ENCODE results near the gene UNC45A. TPM values are rescaled to one million over a fixed set of nuclear protein-coding genes. Genes with fewer than 3 reads are reported as not detected.

The UNC45A gene
- total and polyA plus RNA-seq, 2 of the 8 experiments (the other 6 are each of a cell fraction or from before 2014, with no cell fraction given) = 74.1 to 84.2 TPM

DNA sequence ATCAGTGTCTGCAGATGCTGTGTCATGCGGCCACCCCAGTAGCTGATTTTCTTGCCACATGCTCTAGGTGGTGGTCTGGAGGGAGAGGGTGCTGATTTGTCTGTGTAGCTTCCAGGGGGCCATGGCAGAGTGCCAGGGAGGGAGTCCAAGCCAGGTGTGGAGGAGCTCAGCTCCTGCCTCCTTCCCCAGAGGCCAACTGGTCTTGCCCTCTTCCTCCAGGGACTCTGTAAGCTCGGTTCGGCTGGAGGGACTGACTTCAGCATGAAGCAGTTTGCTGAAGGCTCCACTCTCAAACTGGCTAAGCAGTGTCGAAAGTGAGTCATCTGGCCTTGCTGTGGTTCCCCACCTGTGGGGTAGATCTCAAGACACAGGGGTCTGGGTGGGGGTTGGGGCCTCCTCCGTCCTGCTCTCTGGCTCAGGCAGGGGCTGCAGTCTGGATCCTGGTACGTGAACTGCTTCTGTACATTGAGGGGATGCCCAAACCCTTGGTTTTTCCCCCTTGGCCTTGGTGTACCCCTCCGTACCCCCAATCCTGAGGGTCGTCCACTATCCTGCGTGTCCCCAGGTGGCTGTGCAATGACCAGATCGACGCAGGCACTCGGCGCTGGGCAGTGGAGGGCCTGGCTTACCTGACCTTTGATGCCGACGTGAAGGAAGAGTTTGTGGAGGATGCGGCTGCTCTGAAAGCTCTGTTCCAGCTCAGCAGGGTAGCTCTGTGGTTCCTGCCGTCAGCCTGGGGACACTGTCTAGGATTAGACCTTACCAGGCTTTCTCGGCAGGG, 12.7 kb downstream of the UNC45A start:
- Histone ChIP-seq H3K36me3 (ENCODE audit: control insufficient read depth in 2 of 4, insufficient read depth in 4 of 4, low read length in 3 of 4) (peaks cover 14 to 73% (median 41%) of the 10 kb centered on the region in 4 experiments), H3K56ac (replicated peaks; ENCODE audit: insufficient read length, low read depth, low read length) (no peak overlapping the region), H2AK5ac (ENCODE audit: low read depth, low read length) (no peak overlapping the region), H3K18ac (ENCODE audit: extremely low read depth, low read length) (no peak overlapping the region), H3K23me2 (ENCODE audit: low read depth, low read length) (no peaks in the 10 kb centered on the region), H4K20me1 (replicated peaks in 1 of 2; ENCODE audit: control insufficient read depth in 1 of 2, insufficient read depth in 2 of 2, low read length in 2 of 2) (peaks cover 2% of the 10 kb centered on the region in 2 experiments), H2BK120ac (replicated peaks; ENCODE audit: low read depth, low read length) (no peak overlapping the region), H3K4ac (replicated peaks; ENCODE audit: insufficient read length, low read depth, low read length) (no peak overlapping the region), H3K9ac (replicated peaks in 1 of 4; ENCODE audit: extremely low read depth in 1 of 4, low read depth in 3 of 4, low read length in 3 of 4) (no peak overlapping the region), H4K8ac (ENCODE audit: extremely low read depth, insufficient read depth, low read length) (no peak overlapping the region), H3K23ac (ENCODE audit: insufficient read length) (no peak overlapping the region), H3K14ac (ENCODE audit: insufficient read length) (no peak overlapping the region), H2AFZ (ENCODE audit: low read length) (no peak overlapping the region), H2BK5ac (ENCODE audit: low read depth, low read length) (no peak overlapping the region; the same call in 1 of the 2 replicates), H3K4me1 (replicated peaks in 1 of 4; ENCODE audit: control insufficient read depth in 3 of 4, insufficient read depth in 4 of 4, low read length in 3 of 4) (no peaks in the 10 kb centered on the region), H3K4me3 (ENCODE audit: extremely low read depth in 1 of 4, insufficient read depth in 2 of 4, low read depth in 3 of 4, low read length in 4 of 4) (no peak overlapping the region), H4K91ac (replicated peaks; ENCODE audit: insufficient read length, low read length) (no peak overlapping the region), H2BK20ac (ENCODE audit: low read length) (no peak overlapping the region), H2BK15ac (ENCODE audit: low read length) (no peak overlapping the region), H3K79me2 (ENCODE audit: control insufficient read depth in 1 of 2, insufficient read depth in 2 of 2, low read length in 2 of 2) (no peaks in the 10 kb centered on the region), H3K27ac (ENCODE audit: low read depth, low read length) (no peak overlapping the region), H3K9me3 (ENCODE audit: insufficient read depth in 2 of 2, low read depth in 1 of 2, low read length in 1 of 2) (no peaks in the 10 kb centered on the region), H4K5ac (ENCODE audit: insufficient read length, low read depth, low read length) (no peak overlapping the region), H3K79me1 (ENCODE audit: low read depth, low read length) (no peaks in the 10 kb centered on the region; the same call in 1 of the 2 replicates), H3K27me3 (replicated peaks in 1 of 4; ENCODE audit: control insufficient read depth in 3 of 4, extremely low read depth in 1 of 4, insufficient read depth in 3 of 4, low read length in 3 of 4) (no peaks in the 10 kb centered on the region), H3K4me2 (ENCODE audit: insufficient read depth in 1 of 2, low read depth in 2 of 2, low read length in 2 of 2) (no peak overlapping the region), H2BK12ac (ENCODE audit: low read depth, low read length) (no peak overlapping the region)
- ChIA-PET POLR2A (ENCODE audit: partially characterized antibody) (interaction anchor here (1.1 to 1.2 kb wide), 2 partner anchors 10 to 87 kb away, joined by 3 to 4 read pairs; no protein-coding TSS in a partner anchor), CTCF (ENCODE audit: partially characterized antibody) (interaction anchor here (0.9 to 20.7 kb wide), 4 partner anchors 7 to 146 kb away, joined by 3 to 306 read pairs (median 154); partner anchors contain the start of genes HDDC3, RCCD1 and UNC45A)
- FAIRE-seq (no peak), DNase-seq (ENCODE audit: low read depth in 1 of 2, low spot score in 2 of 2) (no peak)
- WGBS, 2 experiments (ENCODE audit: extremely low coverage in 1 of 2, insufficient coverage in 1 of 2, insufficient read length in 1 of 2, insufficient replicate concordance in 2 of 2, low coverage in 1 of 2, low lambda C conversion rate in 2 of 2, missing lambda C conversion rate in 1 of 2) = 91% methylated on average over 18 of the region's 18 CpGs; no CpG with 5 or more reads in 1 of the 2 experiments
- TF ChIP-seq RNF2 (IDR thresholded peaks at IDR 0.05; ENCODE audit: borderline replicate concordance, low read depth, low read length, missing control alignments, poor library complexity, severe bottlenecking) = no peak
- no peak for TF ChIP-seq EP300 (IDR thresholded peaks at IDR 0.05; ENCODE audit: borderline replicate concordance in 1 of 2, low read depth in 2 of 2, low read length in 2 of 2)
- no peak for TF ChIP-seq FOSL1 (IDR thresholded peaks at IDR 0.05; ENCODE audit: insufficient read depth, low read depth, low read length)
- no peak for TF ChIP-seq SRF (IDR thresholded peaks at IDR 0.05; ENCODE audit: low read depth, low read length)
- TF ChIP-seq SUZ12 (IDR thresholded peaks at IDR 0.05; ENCODE audit: low read length) = no peak
- TF ChIP-seq TAF7 (optimal IDR thresholded peaks at IDR 0.05; ENCODE audit: borderline replicate concordance, low read depth, low read length) = no peak
- TF ChIP-seq, protein P1, sequence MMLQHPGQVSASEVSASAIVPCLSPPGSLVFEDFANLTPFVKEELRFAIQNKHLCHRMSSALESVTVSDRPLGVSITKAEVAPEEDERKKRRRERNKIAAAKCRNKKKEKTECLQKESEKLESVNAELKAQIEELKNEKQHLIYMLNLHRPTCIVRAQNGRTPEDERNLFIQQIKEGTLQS (IDR thresholded peaks at IDR 0.05; ENCODE audit: insufficient read depth, low read depth, low read length) = no peak
- no peak for TF ChIP-seq GABPA (IDR thresholded peaks at IDR 0.05; ENCODE audit: borderline replicate concordance, insufficient read depth, low read length)
- no peak for TF ChIP-seq RAD21 (IDR thresholded peaks at IDR 0.05 in 1 of 2, conservative IDR thresholded peaks at IDR 0.05 in 1 of 2; ENCODE audit: low read depth in 2 of 2, low read length in 2 of 2)
